Spinal cord (tissue), 10 donors: ENCODE data around the gene SNAP47. TPM values are rescaled to one million over a fixed set of nuclear protein-coding genes. Genes with fewer than 3 reads are reported as not detected.
A peak's percentile ranks its signal among the peaks of the same experiment; 100 is the strongest.

Experiments
- DNase-seq, 6 donors: peaks; one replicate each; pipeline versions ENCODE4 v3.0.0 to v3.0.0-alpha.2; 2013 to 2015; ENCODE audit warnings: low spot score in 6 of 6, low read depth in 4 of 6
- H3K27ac ChIP-seq: one replicate; pipeline ENCODE4 v1.5.1; 2013; ENCODE audit warnings: low read depth, low read length, control low read depth
- H3K27me3 ChIP-seq: one replicate; pipeline ENCODE4 v1.6.1; 2013; ENCODE audit warnings: low read length; ENCODE audit not compliant: control insufficient read depth, insufficient read depth
- H3K36me3 ChIP-seq: one replicate; pipeline ENCODE4 v1.6.1; 2013; ENCODE audit warnings: low read length; ENCODE audit not compliant: control insufficient read depth, insufficient read depth
- H3K4me1 ChIP-seq: one replicate; pipeline ENCODE4 v1.6.1; 2013; ENCODE audit warnings: low read length; ENCODE audit not compliant: control insufficient read depth, insufficient read depth
- H3K4me3 ChIP-seq: one replicate; pipeline ENCODE4 v1.5.1; 2013; ENCODE audit warnings: low read depth, low read length, control low read depth
- H3K9me3 ChIP-seq: one replicate; pipeline ENCODE4 v1.6.1; 2013; ENCODE audit warnings: low read length; ENCODE audit not compliant: control insufficient read depth, insufficient read depth
- WGBS: methylation state at CpG from one replicate; pipeline ENCODE4 v1.1.5; 2013; ENCODE audit warnings: missing lambda C conversion rate; ENCODE audit not compliant: insufficient coverage; 5-methylcytosine and 5-hydroxymethylcytosine counted together
- polyA plus RNA-seq, 2 donors: library from polyadenylated mRNA; unstranded; fragments of 120-200 nt; gene quantifications; one replicate each; pipeline ENCODE4 v1.2.1, GENCODE V29; 2013; ENCODE audit not compliant: insufficient read length in 2 of 2
- total RNA-seq, 2 donors: library from RNA; depleted of rRNA in 1 of 2; stranded (reverse); fragments of 120-200 nt in 1 of 2; fragments of >200 nt in 1 of 2; gene quantifications; one replicate each; pipeline versions ENCODE4 v1.2.3 to v1.2.4, GENCODE V29; 2013 to 2014
- donor health status: healthy.

Gene SNAP47
- total and polyA plus RNA-seq, 4 donors = 53.8 to 66.4 (median 58.3) TPM

GRCh38 chr1:227759341-227760300, 24.4 kb downstream of the SNAP47 start:
- H3K27me3 ChIP-seq = no peaks in the 10 kb centered on the region
- peaks cover 59% of the 10 kb centered on the region for H3K36me3 ChIP-seq
- H3K4me1 ChIP-seq = peaks cover 14% of the 10 kb centered on the region
- no peak overlapping the region for H3K4me3 ChIP-seq
- WGBS = 77% methylated on average over 11 of the region's 15 CpGs
- peak overlapping the region; percentile 34 for H3K27ac ChIP-seq
- no peaks in the 10 kb centered on the region for H3K9me3 ChIP-seq
- peak in 2 of 6 donors; percentile 43 to 61 for DNase-seq

- no peak overlapping the region for H3K4me3 ChIP-seq
- DNase-seq = no peak
- H3K9me3 ChIP-seq = no peaks in the 10 kb centered on the region
- H3K27me3 ChIP-seq = no peaks in the 10 kb centered on the region
- H3K4me1 ChIP-seq = peaks cover 14% of the 10 kb centered on the region
- 95% methylated on average over 5 of the region's 9 CpGs for WGBS
- H3K27ac ChIP-seq = no peak overlapping the region
- H3K36me3 ChIP-seq = peaks cover 64% of the 10 kb centered on the region
Measured at GRCh38 chr1:227760377-227760776, 25.1 kb downstream of the SNAP47 start.

DNA sequence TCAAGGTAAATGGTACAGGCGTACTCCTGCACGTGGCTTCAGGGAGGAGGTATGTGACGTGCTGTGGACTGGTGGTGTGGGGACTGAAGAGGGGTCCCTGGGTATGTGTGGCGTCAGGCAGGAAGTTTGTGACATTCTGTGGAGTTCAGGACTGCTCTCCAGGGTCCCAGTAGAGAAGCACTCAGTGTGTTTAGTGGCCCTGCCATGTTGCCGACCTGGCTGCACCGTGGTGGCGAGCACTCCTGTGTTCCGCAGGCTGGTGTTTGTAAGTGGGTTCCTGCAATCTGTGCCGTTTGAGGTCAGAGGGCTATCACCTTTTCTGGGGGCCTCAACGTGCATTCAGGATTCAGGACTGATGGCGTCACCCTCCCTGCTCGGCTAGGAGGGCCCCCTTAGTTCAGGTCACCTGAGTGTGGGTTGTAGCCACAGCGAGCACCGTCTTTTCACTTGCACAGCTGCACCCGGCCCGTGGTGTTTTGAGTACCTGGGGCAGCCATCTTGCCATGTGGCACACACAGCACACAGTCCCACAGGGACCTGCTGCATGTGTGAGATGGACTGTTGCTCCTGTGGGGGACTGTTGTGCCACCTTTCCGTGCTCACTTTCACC, 26.5 kb downstream of the SNAP47 start:
- Histone ChIP-seq H3K36me3 (peaks cover 73% of the 10 kb centered on the region), H3K4me3 (no peak overlapping the region), H3K27me3 (no peaks in the 10 kb centered on the region), H3K4me1 (peaks cover 18% of the 10 kb centered on the region), H3K9me3 (no peaks in the 10 kb centered on the region), H3K27ac (no peak overlapping the region)
- DNase-seq = no peak
- WGBS = 89% methylated on average over 17 of the region's 17 CpGs

GRCh38 chr1:227762231-227762911, 27.1 kb downstream of the SNAP47 start:
- DNase-seq = peak; percentile 15 to 92 (median 66)
- Histone ChIP-seq H3K27ac (no peak overlapping the region), H3K4me1 (peaks cover 18% of the 10 kb centered on the region), H3K36me3 (peaks cover 78% of the 10 kb centered on the region), H3K9me3 (no peaks in the 10 kb centered on the region), H3K4me3 (no peak overlapping the region), H3K27me3 (no peaks in the 10 kb centered on the region)
- 16% methylated on average over 21 of the region's 22 CpGs for WGBS

GRCh38 chr1:227763246-227764018, 28.2 kb downstream of the SNAP47 start:
- Histone ChIP-seq H3K27me3 (no peaks in the 10 kb centered on the region), H3K4me1 (peaks cover 18% of the 10 kb centered on the region), H3K9me3 (no peaks in the 10 kb centered on the region), H3K36me3 (peaks cover 84% of the 10 kb centered on the region), H3K4me3 (no peak overlapping the region), H3K27ac (no peak overlapping the region)
- WGBS = 95% methylated on average over 16 of the region's 16 CpGs
- no peak for DNase-seq

- DNase-seq = no peak
- H3K27ac ChIP-seq = no peak overlapping the region
- no peaks in the 10 kb centered on the region for H3K27me3 ChIP-seq
- 98% methylated on average over 7 of the region's 7 CpGs for WGBS
- H3K36me3 ChIP-seq = peaks cover 89% of the 10 kb centered on the region
- no peaks in the 10 kb centered on the region for H3K9me3 ChIP-seq
- H3K4me3 ChIP-seq = no peak overlapping the region
- peaks cover 18% of the 10 kb centered on the region for H3K4me1 ChIP-seq
Measured at GRCh38 chr1:227764019-227764391, 28.8 kb downstream of the SNAP47 start.

DNA sequence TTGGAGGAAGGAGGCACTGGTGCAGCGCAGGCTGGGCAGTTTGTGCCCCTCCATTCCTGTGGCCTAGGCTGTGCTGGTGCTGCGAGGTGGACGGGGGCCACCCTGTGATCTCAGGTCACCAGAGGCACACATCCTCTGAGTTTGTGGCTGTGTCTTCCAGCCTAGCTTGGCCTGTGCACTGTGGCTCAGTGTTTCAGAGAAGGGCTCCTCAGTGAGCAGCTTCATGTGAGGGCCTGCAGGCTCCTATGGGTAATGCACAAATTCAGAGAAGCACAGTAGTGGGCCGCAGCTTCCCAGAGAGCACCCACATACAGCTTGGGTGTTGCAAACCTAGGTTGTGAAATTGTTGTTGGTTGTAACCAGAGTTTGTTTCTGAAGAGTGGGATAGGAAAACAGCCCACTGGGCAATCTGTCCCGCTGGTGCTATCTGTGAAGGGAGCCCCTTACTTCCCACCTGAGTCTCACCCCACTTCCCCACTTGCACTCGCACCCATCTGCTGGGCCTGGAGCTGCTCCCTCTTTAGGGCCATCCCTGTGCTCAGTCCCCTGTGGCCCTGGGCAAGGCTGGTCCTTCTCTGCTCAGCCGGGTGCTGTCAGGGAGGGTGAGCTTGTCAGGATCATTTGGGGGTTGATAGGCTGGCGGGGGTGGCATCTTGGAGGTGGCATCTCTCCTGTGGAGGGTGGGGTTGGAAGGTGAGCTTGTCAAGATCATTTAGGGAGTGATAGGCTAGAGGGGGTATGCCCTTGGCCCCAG, 30.2 kb downstream of the SNAP47 start:
- WGBS = 91% methylated on average over 6 of the region's 8 CpGs
- no peaks in the 10 kb centered on the region for H3K27me3 ChIP-seq
- peaks cover 88% of the 10 kb centered on the region for H3K36me3 ChIP-seq
- H3K4me1 ChIP-seq = peaks cover 18% of the 10 kb centered on the region
- no peak overlapping the region for H3K4me3 ChIP-seq
- H3K9me3 ChIP-seq = no peaks in the 10 kb centered on the region
- no peak for DNase-seq
- no peak overlapping the region for H3K27ac ChIP-seq

- DNase-seq = no peak
- peaks cover 92% of the 10 kb centered on the region for H3K36me3 ChIP-seq
- no peaks in the 10 kb centered on the region for H3K9me3 ChIP-seq
- H3K4me1 ChIP-seq = peaks cover 18% of the 10 kb centered on the region
- WGBS = 74% methylated on average over 15 of the region's 17 CpGs
- no peak overlapping the region for H3K27ac ChIP-seq
- no peak overlapping the region for H3K4me3 ChIP-seq
- no peaks in the 10 kb centered on the region for H3K27me3 ChIP-seq
Measured at GRCh38 chr1:227766015-227766634, 30.9 kb downstream of the SNAP47 start.
